ENCODE results near the gene ANKS1B. TPM values are rescaled to one million over a fixed set of nuclear protein-coding genes. Genes with fewer than 3 reads are reported as not detected.

The ANKS1B gene
- total and polyA plus RNA-seq, 2 of the 4 experiments (the other 2 are of a cell fraction), result 0.17 to 0.18 TPM

DNA sequence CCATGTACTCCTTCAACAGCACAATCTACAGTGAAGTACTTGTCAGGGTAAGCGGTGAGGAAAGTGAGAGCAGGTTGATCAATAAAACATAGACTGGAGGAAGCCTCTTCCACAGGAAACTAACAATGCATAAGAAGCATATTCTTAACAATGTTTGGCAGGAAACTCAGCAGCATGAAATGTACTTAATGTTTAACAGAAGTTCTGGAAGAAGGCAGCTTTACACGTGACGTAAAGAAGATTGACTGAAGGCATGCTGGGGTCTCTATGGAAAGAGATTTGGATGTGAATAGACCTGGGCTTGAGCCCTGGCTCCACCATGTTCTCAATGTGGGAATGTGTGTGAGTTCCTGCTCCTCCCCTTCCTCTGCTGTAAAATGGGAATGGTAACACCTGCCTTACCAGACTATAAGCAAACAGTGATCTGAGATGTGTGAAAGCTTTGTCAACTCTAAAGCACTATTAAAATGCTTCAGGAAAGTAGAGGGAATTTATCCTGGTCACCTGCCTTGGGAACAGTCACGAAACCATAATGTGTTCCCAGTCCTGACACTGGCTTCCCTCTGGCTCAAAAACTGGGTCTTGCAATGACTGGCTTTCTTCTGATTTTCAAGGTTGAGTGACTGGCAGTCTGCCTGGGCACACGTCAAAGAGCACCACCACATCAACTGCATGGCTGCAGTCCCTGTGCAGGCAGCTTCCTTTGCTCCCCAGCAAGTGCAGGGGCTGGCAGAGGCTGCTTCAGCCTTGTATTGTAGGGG, 955.0 kb downstream of the ANKS1B start:
- no peaks in the 10 kb centered on the region for H3K79me1 ChIP-seq (ENCODE audit: low read depth in 1 of 2, low read length in 2 of 2)
- no peak overlapping the region for H4K91ac ChIP-seq (ENCODE audit: insufficient read depth, low read depth, low read length)
- no peak overlapping the region for H3K9ac ChIP-seq (ENCODE audit: low read depth, low read length)
- no peak overlapping the region for H4K8ac ChIP-seq (ENCODE audit: low read depth in 2 of 2, low read length in 2 of 2)
- no peak overlapping the region for H3K4me3 ChIP-seq (ENCODE audit: insufficient read depth, low read depth, low read length)
- no peak overlapping the region for H2AK5ac ChIP-seq (ENCODE audit: low read depth, low read length)
- dilution Hi-C loops (cut with HindIII; ENCODE audit: low sequenced_read_pairs, unreplicated experiment) (no loop called here), intact Hi-C loops (cut with micrococcal nuclease) (no loop called here), in situ Hi-C loops (cut with MboI; ENCODE audit: low sequenced_read_pairs) (no loop called here)
- no peaks in the 10 kb centered on the region for H3K27me3 ChIP-seq (ENCODE audit: control insufficient read depth, insufficient read depth, low read length)
- no CpG with 5 or more reads among the region's 5 CpGs for WGBS, 2 experiments (ENCODE audit: extremely low coverage in 2 of 2, insufficient read length in 1 of 2)
- H4K5ac ChIP-seq (ENCODE audit: low read depth, low read length), result no peak overlapping the region
- H2AFZ ChIP-seq (replicated peaks; ENCODE audit: low read length, poor library complexity), result no peak overlapping the region
- no peaks in the 10 kb centered on the region for H3K9me3 ChIP-seq (ENCODE audit: control insufficient read depth, insufficient read depth, low read length)
- no peaks in the 10 kb centered on the region for H4K20me1 ChIP-seq (ENCODE audit: insufficient read depth, low read length)
- H3K36me3 ChIP-seq (ENCODE audit: control insufficient read depth, insufficient read depth, low read length), result no peaks in the 10 kb centered on the region
- no peak overlapping the region for H3K23ac ChIP-seq (ENCODE audit: low read depth, low read length)
- no peak overlapping the region for H3K4ac ChIP-seq (ENCODE audit: low read depth, low read length)
- H3K9me1 ChIP-seq (ENCODE audit: insufficient read depth, low read length), result no peaks in the 10 kb centered on the region
- H3K14ac ChIP-seq (replicated peaks; ENCODE audit: low read depth, low read length), result no peak overlapping the region
- no peak overlapping the region for H2BK120ac ChIP-seq (ENCODE audit: low read depth, low read length)
- no peak overlapping the region for H2BK5ac ChIP-seq (ENCODE audit: low read depth, low read length, poor library complexity, severe bottlenecking)
- ChIA-PET POLR2A (ENCODE audit: unreplicated experiment) (interaction anchor here (0.5 kb wide), 1 partner anchor 233 kb away, joined by 3 read pairs; no protein-coding TSS in a partner anchor), CTCF (interaction anchor here (1.0 kb wide), 1 partner anchor 13 kb away, joined by 3 read pairs; no protein-coding TSS in a partner anchor)
- ATAC-seq (ENCODE audit: low read depth) (no peak), DNase-seq (no peak)
- no peak overlapping the region for H3K27ac ChIP-seq (ENCODE audit: insufficient read depth, low read length)
- no peak overlapping the region for H2BK15ac ChIP-seq (ENCODE audit: low read depth, low read length)
- no peak overlapping the region for H2BK20ac ChIP-seq (ENCODE audit: low read depth, low read length)
- no peak overlapping the region for H3K4me2 ChIP-seq (ENCODE audit: low read depth, low read length)
- BruUV-seq (replicated peaks), result no TSS peak
- no peak overlapping the region for H3K18ac ChIP-seq (ENCODE audit: low read depth, low read length)
- no peak overlapping the region for H3K56ac ChIP-seq (ENCODE audit: extremely low read depth, insufficient read depth, low read length)
- no peaks in the 10 kb centered on the region for H3K4me1 ChIP-seq (ENCODE audit: control insufficient read depth, insufficient read depth, low read length)
- no peak overlapping the region for H2AK9ac ChIP-seq (replicated peaks; ENCODE audit: low read depth, low read length, poor library complexity)
- no peak for TF ChIP-seq BHLHE40 (IDR thresholded peaks at IDR 0.05; ENCODE audit: low read depth, low read length)
- no peak for TF ChIP-seq RFX5 (IDR thresholded peaks at IDR 0.05; ENCODE audit: low read depth, low read length)
- TF ChIP-seq MXI1 (IDR thresholded peaks at IDR 0.05; ENCODE audit: borderline replicate concordance, low read depth, low read length), result no peak
- no peak for TF ChIP-seq MAZ (IDR thresholded peaks at IDR 0.05; ENCODE audit: borderline replicate concordance, low read depth, low read length)
- TF ChIP-seq NFE2L2 (IDR thresholded peaks at IDR 0.05; ENCODE audit: low read depth, low read length), result no peak
- TF ChIP-seq MAFK (IDR thresholded peaks at IDR 0.05; ENCODE audit: low read depth, low read length), result no peak
- TF ChIP-seq, protein P1, sequence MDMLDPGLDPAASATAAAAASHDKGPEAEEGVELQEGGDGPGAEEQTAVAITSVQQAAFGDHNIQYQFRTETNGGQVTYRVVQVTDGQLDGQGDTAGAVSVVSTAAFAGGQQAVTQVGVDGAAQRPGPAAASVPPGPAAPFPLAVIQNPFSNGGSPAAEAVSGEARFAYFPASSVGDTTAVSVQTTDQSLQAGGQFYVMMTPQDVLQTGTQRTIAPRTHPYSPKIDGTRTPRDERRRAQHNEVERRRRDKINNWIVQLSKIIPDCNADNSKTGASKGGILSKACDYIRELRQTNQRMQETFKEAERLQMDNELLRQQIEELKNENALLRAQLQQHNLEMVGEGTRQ (IDR thresholded peaks at IDR 0.05; ENCODE audit: low read depth, low read length), result no peak
- no peak for TF ChIP-seq FOS (IDR thresholded peaks at IDR 0.05; ENCODE audit: low read depth, low read length)
- no peak for TF ChIP-seq RAD21 (IDR thresholded peaks at IDR 0.05; ENCODE audit: low read length)
- no peak for TF ChIP-seq CTCF (conservative IDR thresholded peaks at IDR 0.05; ENCODE audit: low read depth, low read length)
- no peak for TF ChIP-seq SMC3 (IDR thresholded peaks at IDR 0.05; ENCODE audit: low read depth, low read length)
- no peak for TF ChIP-seq POLR2A (IDR thresholded peaks at IDR 0.05; ENCODE audit: low read depth, low read length)
- no peak for TF ChIP-seq ELK1 (IDR thresholded peaks at IDR 0.05; ENCODE audit: borderline replicate concordance, low read depth, low read length)
- no peak for TF ChIP-seq CEBPB (IDR thresholded peaks at IDR 0.05; ENCODE audit: low read depth, low read length)

All from IMR-90 (cell line).